Ovary (tissue), 3 donors: ENCODE measurements around the gene TRAPPC10.
"Not testable (repeated sequence)": the region's sequence is repeated elsewhere in the genome, so short reads cannot be mapped to it uniquely, and the experiment has no call there.

Source experiments
- CTCF ChIP-seq, 3 donors: fragments of 450-650 bp in 2 of 3; fragments of 200-600 bp in 1 of 3; IDR thresholded peaks; one replicate each; pipeline versions ENCODE4 v1.5.1 to v1.8.0; 2016 to 2022; ENCODE audit warnings: antibody characterized with exemption in 3 of 3, mild to moderate bottlenecking in 1 of 3
- EP300 ChIP-seq: sonication (generic); formaldehyde crosslinking; IDR thresholded peaks from one replicate; pipeline ENCODE4 v1.6.1; 2017; ENCODE audit warnings: antibody characterized with exemption
- POLR2A ChIP-seq: fragments of 450-650 bp; IDR thresholded peaks from one replicate; pipeline ENCODE4 v1.6.1; 2017; ENCODE audit warnings: antibody characterized with exemption, mild to moderate bottlenecking, moderate library complexity
- donor health status: DM: no; HTN: no; CAD: no.

GRCh38 chr21:44127827-44128226, 115.7 kb downstream of the TRAPPC10 start:
- not testable (repeated sequence) for TF ChIP-seq CTCF (IDR thresholded peaks at IDR 0.05); POLR2A; EP300
